Measurements from ENCODE around the gene PPP3R1. TPM values are rescaled to one million over a fixed set of nuclear protein-coding genes. Genes with fewer than 3 reads are reported as not detected.
A peak's percentile ranks its signal among the peaks of the same experiment; 100 is the strongest.

Gene PPP3R1
- total RNA-seq, 2 experiments from 2014 or later: 65.4 to 66.0 TPM

DNA sequence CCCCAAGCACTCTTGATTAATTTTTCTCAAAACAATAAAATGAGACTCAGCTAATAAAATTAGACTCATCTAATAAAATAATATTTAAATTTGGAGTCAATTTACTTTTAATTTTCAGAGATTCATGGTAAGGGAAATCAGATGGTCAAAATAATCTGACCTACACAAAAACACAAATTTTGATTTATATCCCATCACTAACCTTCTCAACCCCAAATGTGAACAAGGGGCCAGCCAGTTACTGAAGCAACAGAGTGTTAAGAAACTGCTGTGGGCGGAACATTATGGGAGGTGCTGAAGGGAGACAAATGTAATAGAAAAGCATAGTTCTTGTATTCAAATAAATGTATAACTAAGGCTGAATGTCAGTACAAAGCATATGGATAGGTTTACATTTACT is 28.5 kb upstream of the PPP3R1 start:
- POLR2A ChIA-PET: no interaction called here
- no peak for ATAC-seq (ENCODE audit: low read depth)
- H3K4me3 Mint-ChIP-seq: no peak overlapping the region
- DNase-seq: no peak
- peaks cover 30% of the 10 kb centered on the region for H3K27me3 Mint-ChIP-seq
- peaks cover 3% of the 10 kb centered on the region for H3K4me1 Mint-ChIP-seq
- no peak overlapping the region for H3K27ac Mint-ChIP-seq
- H3K36me3 Mint-ChIP-seq: no peaks in the 10 kb centered on the region
- H3K9me3 Mint-ChIP-seq: no peaks in the 10 kb centered on the region

DNA sequence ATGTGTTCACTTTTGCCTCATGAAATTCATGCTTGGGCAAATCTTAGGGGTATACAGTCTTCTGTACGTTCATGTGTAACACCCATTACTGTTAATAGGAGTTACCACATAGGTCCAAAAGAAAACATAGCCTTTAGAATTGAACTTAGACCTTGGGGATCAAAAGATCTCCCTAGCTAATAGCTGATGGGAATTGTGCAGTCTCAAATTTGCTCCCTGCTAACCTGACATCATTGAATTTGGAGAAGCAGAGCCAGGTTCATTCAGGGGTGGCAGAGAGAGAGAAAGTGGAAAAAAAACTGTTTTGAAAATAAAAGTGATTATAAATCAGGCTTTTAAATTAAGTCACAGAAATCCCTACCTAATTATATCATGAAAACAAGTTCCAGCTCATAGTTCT is 28.0 kb upstream of the PPP3R1 start:
- Mint-ChIP-seq H3K4me3 (no peak overlapping the region), H3K36me3 (no peaks in the 10 kb centered on the region), H3K27me3 (peaks cover 30% of the 10 kb centered on the region), H3K9me3 (no peaks in the 10 kb centered on the region), H3K4me1 (peaks cover 3% of the 10 kb centered on the region), H3K27ac (no peak overlapping the region)
- DNase-seq: no peak
- no peak for ATAC-seq (ENCODE audit: low read depth)
- POLR2A ChIA-PET: no interaction called here

DNA sequence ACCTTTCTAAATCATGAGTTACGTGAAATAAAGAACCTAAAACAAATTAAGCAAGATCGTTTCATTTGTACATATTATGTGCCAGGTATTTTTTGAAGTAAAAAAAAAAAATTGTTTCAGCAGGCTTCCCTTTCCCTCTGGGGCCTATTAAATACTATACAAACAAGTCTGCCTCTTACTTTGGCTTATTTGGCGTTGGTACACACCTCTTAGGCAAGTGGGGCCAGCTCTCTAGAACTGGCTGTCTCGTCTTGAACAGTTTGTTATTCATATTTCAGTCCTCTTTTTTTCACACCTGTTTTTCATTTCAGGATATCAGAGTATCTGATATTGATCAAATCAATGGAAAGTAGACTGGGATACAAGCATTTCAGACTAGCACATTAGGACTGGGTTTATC is 27.4 kb upstream of the PPP3R1 start:
- Mint-ChIP-seq H3K9me3 (no peaks in the 10 kb centered on the region), H3K4me1 (peaks cover 3% of the 10 kb centered on the region), H3K36me3 (no peaks in the 10 kb centered on the region), H3K4me3 (no peak overlapping the region), H3K27me3 (peaks cover 28% of the 10 kb centered on the region), H3K27ac (no peak overlapping the region)
- POLR2A ChIA-PET: no interaction called here
- no peak for DNase-seq
- no peak for ATAC-seq (ENCODE audit: low read depth)

DNA sequence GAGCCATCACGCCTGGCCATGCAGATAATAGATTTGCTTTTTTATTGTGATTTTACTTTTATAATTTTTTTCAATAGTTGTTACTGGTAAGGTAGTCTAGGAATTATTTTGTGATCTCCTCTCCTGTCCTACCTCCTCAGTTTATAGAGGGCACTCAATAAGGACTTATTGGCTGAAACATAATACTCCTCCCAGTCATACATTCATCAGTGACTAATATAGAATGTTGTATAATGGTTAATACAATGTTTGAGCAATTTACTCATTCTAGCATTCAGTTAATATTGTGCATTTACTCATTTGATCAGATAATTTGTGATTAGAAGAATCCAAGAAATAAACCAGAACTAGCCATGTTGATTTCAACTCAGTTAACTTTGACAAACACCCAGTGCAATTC is 25.8 kb upstream of the PPP3R1 start:
- H3K9me3 Mint-ChIP-seq: no peaks in the 10 kb centered on the region
- no peaks in the 10 kb centered on the region for H3K36me3 Mint-ChIP-seq
- no peak for DNase-seq
- ATAC-seq (ENCODE audit: low read depth): no peak
- H3K27ac Mint-ChIP-seq: no peak overlapping the region
- H3K4me3 Mint-ChIP-seq: no peak overlapping the region
- peaks cover 28% of the 10 kb centered on the region for H3K27me3 Mint-ChIP-seq
- H3K4me1 Mint-ChIP-seq: peaks cover 3% of the 10 kb centered on the region
- POLR2A ChIA-PET: no interaction called here

DNA sequence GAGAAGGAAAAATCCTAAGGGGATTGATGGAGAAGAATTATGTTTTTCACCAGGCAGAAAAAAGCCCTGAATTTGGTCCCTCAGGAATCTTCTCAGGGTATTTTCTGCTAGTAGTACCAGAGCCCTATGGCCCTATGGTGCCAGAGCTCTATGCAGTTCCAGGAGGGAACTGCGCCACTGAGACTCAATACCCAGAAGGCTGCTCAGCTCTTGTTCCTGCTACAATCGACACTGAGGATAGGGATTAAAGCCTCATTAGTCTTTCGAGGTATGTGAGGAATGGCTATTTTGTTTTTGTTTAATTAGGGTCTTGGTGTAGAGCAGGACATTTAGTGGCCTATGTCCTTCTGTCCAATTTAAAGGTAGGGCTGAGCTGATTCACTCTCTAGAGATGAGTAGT is 21.7 kb upstream of the PPP3R1 start:
- H3K27me3 Mint-ChIP-seq: peaks cover 43% of the 10 kb centered on the region
- no peaks in the 10 kb centered on the region for H3K36me3 Mint-ChIP-seq
- H3K4me1 Mint-ChIP-seq: peaks cover under 1% of the 10 kb centered on the region
- no peak for DNase-seq
- H3K9me3 Mint-ChIP-seq: no peaks in the 10 kb centered on the region
- H3K4me3 Mint-ChIP-seq: no peak overlapping the region
- ATAC-seq (ENCODE audit: low read depth): no peak
- POLR2A ChIA-PET: no interaction called here
- H3K27ac Mint-ChIP-seq: no peak overlapping the region

DNA sequence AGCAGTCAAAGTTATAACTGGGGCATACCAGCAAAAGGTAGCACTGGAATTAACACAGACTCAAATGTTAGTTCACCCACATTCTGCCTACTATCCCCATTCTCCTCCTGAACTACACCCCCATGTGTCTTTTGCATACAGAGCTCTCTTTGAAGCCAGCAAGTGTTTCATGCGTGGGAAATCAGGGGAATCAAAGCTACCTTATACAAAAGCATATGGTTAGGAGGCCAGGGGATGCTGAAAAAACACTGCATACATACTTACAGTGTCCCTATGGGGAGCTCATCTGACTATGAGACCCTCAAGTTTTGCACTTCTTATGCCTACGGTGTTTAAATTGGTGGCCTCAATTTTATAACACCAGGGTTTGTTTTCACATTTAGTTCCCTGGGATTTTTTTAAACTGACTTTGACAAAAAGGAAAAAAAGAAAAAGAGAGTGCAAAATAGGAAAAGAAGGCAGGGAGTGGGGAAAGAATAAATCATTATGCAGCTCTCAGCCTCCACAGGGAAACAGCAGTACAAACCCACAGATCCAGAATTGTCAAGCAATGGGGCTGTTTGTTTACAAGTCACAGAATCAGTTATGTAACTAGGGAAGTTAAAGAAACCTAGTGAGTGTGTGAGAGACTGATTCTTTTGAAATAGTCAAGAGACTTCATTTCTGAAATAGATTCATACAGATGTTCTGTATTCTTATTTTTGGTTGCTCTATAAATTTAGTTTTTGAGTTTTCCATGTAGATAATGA is 20.1 kb upstream of the PPP3R1 start:
- H3K4me3 Mint-ChIP-seq: no peak overlapping the region
- H3K9me3 Mint-ChIP-seq: no peaks in the 10 kb centered on the region
- no peak overlapping the region for H3K27ac Mint-ChIP-seq
- no peaks in the 10 kb centered on the region for H3K36me3 Mint-ChIP-seq
- ATAC-seq (ENCODE audit: low read depth) (no peak), DNase-seq (no peak)
- peaks cover 49% of the 10 kb centered on the region for H3K27me3 Mint-ChIP-seq
- no peaks in the 10 kb centered on the region for H3K4me1 Mint-ChIP-seq
- POLR2A ChIA-PET: no interaction called here

DNA sequence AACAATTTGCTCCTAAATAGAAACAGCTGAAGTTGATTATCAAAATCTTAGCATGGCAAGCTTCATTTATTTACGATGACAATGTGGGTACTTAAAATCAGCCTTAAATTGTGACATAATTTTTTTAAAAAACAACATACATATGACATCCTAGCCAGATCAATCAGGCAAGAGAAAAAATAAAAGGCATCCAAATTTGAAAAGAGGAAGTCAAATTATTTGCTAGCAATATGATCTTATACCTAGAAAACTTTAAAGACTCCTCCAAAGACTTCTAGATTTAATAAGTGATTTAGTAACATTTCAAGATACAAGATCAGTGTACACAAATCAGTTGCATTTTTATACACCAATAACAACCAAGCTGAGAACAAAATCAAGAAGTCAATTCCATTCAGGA is 14.3 kb upstream of the PPP3R1 start:
- no peak for ATAC-seq (ENCODE audit: low read depth)
- peaks cover 32% of the 10 kb centered on the region for H3K27me3 Mint-ChIP-seq
- H3K27ac Mint-ChIP-seq: no peak overlapping the region

DNA sequence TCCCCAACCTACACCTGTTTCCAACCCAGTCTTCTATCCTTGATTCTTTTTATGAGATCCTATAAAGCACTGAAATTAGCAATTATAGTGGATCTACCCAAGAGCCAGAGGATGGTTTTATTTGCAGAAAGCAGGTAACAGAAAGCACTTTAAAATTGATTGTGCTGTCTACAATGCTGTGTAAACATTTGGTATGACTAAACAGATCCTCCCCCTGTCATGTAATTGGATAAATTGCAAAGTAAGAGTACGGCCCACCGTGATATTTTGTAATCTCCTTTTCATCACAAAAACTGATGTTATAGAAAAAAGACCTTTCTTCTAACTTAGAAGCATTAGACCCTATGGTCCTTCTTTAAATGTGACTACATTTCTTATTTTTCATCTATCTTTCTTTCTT is 11.3 kb upstream of the PPP3R1 start:
- H3K27ac Mint-ChIP-seq: no peak overlapping the region
- H3K4me1 Mint-ChIP-seq: no peaks in the 10 kb centered on the region
- H3K27me3 Mint-ChIP-seq: peaks cover 20% of the 10 kb centered on the region
- POLR2A ChIA-PET: no interaction called here
- no peak overlapping the region for H3K4me3 Mint-ChIP-seq
- DNase-seq (no peak), ATAC-seq (ENCODE audit: low read depth) (no peak)
- H3K9me3 Mint-ChIP-seq: no peaks in the 10 kb centered on the region
- H3K36me3 Mint-ChIP-seq: peaks cover 2% of the 10 kb centered on the region

More for the DNA sequence above, 14.3 kb upstream of the PPP3R1 start:
- H3K36me3 Mint-ChIP-seq: peaks cover 2% of the 10 kb centered on the region
- POLR2A ChIA-PET: no interaction called here
- no peaks in the 10 kb centered on the region for H3K9me3 Mint-ChIP-seq
- no peak overlapping the region for H3K4me3 Mint-ChIP-seq
- H3K4me1 Mint-ChIP-seq: no peaks in the 10 kb centered on the region
- no peak for DNase-seq

DNA sequence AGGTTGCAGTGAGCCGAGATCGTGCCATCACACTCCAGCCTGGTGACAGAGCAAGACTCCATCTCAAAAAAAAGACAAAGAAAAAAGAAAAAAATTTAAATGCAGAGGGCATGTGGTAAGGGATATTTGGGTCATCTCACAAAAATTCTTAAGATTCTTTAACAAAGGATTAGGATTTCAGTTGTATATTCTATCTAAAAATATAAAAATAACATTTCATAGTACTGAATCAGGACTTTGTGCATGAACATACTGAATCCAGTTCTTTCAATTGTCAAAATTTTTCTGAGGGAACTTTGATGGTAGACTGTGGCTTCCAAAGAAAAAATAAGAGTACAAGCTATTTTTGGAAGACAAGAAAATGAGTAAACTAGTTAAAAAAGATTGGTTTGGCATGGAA is 6.5 kb upstream of the PPP3R1 start:
- Mint-ChIP-seq H3K27ac (no peak overlapping the region), H3K27me3 (peaks cover 3% of the 10 kb centered on the region), H3K4me1 (peaks cover 17% of the 10 kb centered on the region), H3K9me3 (no peaks in the 10 kb centered on the region), H3K4me3 (no peak overlapping the region), H3K36me3 (no peaks in the 10 kb centered on the region)
- POLR2A ChIA-PET: no interaction called here
- no peak for DNase-seq
- no peak for ATAC-seq (ENCODE audit: low read depth)

DNA sequence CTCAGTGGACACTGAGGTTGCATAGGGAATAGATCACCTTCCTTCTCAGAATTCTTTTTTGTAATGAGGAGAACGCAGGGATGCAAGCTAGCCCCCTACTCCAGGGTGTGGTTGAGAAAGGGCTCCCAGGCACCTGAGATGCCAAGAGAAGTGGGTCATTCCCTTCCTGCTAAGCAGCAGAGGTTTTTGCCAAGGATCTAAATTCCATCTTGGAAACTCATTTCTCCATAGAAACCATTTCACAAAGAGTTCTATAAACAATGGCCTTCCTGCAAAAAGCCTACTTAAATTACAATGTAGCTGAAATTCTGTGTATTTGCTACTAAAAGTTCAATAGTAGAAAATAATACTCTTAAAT is 3.7 kb upstream of the PPP3R1 start:
- H3K4me3 Mint-ChIP-seq: peak overlapping the region; percentile 18
- POLR2A ChIA-PET: no interaction called here
- H3K4me1 Mint-ChIP-seq: peaks cover 19% of the 10 kb centered on the region
- peaks cover 3% of the 10 kb centered on the region for H3K27me3 Mint-ChIP-seq
- no peak overlapping the region for H3K27ac Mint-ChIP-seq
- DNase-seq: no peak
- no peaks in the 10 kb centered on the region for H3K9me3 Mint-ChIP-seq
- H3K36me3 Mint-ChIP-seq: peaks cover 4% of the 10 kb centered on the region
- no peak for ATAC-seq (ENCODE audit: low read depth)

DNA sequence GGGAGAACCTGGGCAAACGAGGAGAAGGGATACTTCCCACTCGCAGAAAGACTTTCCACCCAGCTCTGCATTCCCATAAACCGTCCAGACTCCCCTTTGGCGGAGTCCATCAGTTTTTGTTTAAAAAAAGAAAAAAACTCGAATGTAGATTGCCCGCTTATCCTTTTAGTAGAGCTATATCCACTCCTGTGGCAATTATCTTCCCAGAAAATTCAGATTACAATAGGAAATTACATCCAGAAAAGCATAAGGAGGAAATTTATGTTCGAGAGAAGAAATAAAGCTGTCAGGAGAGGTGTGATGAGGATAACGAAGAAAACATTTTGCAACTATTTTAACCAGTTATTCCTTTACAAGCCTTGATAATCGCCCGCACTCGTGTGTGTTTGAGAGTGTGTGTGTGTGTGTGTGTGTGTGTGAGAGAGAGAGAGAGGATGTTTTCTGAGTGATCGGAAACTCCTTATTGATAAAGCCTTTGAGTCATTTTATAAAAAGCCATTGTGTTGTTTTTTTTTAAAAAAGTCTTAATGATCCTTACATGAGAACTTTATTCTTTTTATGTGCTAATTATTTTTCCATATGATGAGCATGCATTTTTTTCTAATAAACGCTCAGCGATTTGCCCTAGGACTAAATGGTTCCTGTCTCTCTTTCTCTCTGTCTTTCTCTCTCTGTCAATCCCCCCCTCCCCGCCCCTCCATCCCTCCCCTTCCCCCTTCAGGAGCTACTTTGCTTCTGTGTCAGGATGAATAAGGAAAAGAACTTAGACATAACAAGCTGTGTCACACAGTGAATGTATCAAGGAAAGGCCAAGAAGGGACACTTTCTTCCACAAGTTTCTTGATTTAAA is 1.1 kb upstream of the PPP3R1 start:
- Mint-ChIP-seq H3K4me1 (peaks cover 26% of the 10 kb centered on the region), H3K4me3 (peak overlapping the region; percentile 98), H3K36me3 (peaks cover 13% of the 10 kb centered on the region), H3K27me3 (no peaks in the 10 kb centered on the region), H3K9me3 (no peaks in the 10 kb centered on the region), H3K27ac (peak overlapping the region; percentile 97)
- no peak for DNase-seq
- POLR2A ChIA-PET: interaction anchor here (0.6 to 1.6 kb wide), 6 partner anchors 22 to 683 kb away, joined by 3 to 12 read pairs (median 4); partner anchors contain the start of gene PNO1
- ATAC-seq (ENCODE audit: low read depth): no peak

DNA sequence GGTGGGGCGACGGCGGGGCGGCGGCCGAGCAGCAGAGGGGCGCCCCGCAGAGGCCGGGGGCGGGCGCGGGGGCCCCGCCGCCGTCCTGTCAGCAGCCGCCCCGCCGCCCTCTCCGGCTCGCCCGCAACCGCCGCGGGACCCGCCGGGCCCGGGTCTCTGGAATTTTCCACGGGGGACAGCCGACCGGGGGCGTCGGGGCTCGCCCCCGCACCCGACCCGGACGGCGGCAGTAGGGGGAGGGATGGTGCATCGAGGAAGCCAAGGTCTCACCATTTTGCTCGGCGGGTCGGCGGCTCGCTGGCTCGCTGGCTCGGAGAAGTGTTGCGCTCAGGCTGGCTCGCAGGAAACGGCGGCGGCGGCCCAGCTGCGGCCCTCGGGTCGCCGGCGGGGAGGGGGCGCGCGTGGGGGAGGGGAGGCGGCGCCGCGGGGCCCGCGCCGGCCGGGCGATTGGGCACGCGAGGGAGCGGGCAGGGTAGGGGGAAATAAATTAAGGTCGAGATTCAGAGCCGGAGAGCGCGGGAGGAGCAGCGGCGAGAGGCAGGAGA is 405 bp downstream of the PPP3R1 start:
- peak overlapping the region; percentile 98 for H3K4me3 Mint-ChIP-seq
- peak; percentile 5 for ATAC-seq (ENCODE audit: low read depth)
- H3K27me3 Mint-ChIP-seq: no peaks in the 10 kb centered on the region
- POLR2A ChIA-PET: interaction anchor here (0.6 to 1.6 kb wide), 7 partner anchors 56 to 216 kb away, joined by 3 to 12 read pairs (median 3); partner anchors contain the start of genes APLF and PNO1
- no peaks in the 10 kb centered on the region for H3K9me3 Mint-ChIP-seq
- H3K36me3 Mint-ChIP-seq: peaks cover 13% of the 10 kb centered on the region
- H3K4me1 Mint-ChIP-seq: peaks cover 25% of the 10 kb centered on the region
- peak; percentile 74 for DNase-seq
- peak overlapping the region; percentile 97 for H3K27ac Mint-ChIP-seq

DNA sequence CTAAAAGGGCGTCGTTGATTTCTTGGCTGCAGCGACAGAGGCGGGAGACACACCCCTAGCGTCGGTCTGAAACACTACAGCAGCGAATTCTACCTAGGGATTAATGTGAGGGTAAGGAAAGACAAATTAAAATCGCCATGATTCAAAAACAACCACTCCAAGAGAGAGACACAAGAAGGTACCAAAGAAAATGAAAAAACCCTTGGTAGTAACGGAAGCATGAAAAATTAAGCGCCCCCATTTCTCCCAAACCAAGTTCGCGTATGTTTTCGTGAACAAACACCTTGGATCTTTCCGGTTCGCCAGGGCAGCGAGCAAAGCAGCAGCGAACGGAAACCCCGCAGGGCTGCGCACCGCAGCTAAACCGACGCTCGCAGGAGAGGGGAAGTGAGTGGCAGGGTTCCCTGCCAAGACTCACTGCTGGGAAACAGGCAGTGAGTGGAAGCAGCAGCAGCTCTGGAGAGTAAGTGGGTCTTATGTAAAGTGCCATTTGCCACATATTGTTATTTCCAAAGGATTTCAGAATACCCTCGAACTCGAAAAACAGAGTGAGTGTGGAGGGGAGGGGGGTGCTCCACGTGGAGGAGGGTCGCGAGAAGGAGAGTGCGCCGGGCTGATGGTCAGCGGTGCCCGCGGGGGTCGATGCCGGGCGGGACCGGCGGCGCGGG is 1.0 kb downstream of the PPP3R1 start:
- H3K36me3 Mint-ChIP-seq: peaks cover 13% of the 10 kb centered on the region
- peak overlapping the region; percentile 88 for H3K4me3 Mint-ChIP-seq

More for the DNA sequence above, 1.0 kb downstream of the PPP3R1 start:
- Mint-ChIP-seq H3K27me3 (no peaks in the 10 kb centered on the region), H3K9me3 (no peaks in the 10 kb centered on the region), H3K27ac (peak overlapping the region; percentile 93), H3K4me1 (peaks cover 23% of the 10 kb centered on the region)
- POLR2A ChIA-PET: interaction anchor here (0.9 to 1.3 kb wide), 2 partner anchors 9 to 94 kb away, joined by 3 to 4 read pairs; no protein-coding TSS in a partner anchor
- peak; percentile 47 for ATAC-seq (ENCODE audit: low read depth)
- peak; percentile 68 for DNase-seq
